GM12801 (cell line): ENCODE measurements around the gene GMEB2.

ENCODE experiments used
- TF ChIP-seq, protein P1 (sequence below): IDR thresholded peaks from one replicate; pipeline ENCODE4 v1.5.1; 2011; ENCODE audit warnings: control low read depth; ENCODE audit not compliant: insufficient read length; ENCODE audit errors: extremely low read depth

GMEB2 gene

GRCh38 chr20:63610581-63611435, 16.1 kb downstream of the GMEB2 start:
- TF ChIP-seq, protein P1, sequence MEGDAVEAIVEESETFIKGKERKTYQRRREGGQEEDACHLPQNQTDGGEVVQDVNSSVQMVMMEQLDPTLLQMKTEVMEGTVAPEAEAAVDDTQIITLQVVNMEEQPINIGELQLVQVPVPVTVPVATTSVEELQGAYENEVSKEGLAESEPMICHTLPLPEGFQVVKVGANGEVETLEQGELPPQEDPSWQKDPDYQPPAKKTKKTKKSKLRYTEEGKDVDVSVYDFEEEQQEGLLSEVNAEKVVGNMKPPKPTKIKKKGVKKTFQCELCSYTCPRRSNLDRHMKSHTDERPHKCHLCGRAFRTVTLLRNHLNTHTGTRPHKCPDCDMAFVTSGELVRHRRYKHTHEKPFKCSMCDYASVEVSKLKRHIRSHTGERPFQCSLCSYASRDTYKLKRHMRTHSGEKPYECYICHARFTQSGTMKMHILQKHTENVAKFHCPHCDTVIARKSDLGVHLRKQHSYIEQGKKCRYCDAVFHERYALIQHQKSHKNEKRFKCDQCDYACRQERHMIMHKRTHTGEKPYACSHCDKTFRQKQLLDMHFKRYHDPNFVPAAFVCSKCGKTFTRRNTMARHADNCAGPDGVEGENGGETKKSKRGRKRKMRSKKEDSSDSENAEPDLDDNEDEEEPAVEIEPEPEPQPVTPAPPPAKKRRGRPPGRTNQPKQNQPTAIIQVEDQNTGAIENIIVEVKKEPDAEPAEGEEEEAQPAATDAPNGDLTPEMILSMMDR = no peak

DNA sequence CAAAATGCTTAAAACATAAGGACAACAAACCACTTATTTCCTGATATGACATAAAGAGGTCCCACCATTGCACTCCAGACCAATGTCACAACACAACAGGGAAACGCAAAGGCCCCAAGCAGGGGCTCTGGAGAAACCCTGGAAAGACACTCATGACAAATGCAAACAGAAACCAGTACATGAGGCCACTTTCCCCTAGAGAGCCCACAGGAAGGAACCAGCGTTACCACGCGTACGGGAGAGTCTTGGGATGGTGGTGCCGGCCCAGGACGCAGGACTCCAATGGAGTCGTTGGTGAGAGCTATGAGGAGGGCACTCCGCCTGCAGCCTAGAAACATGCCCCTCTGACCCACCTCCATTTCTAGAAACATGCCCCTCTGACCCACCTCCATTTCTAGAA, 20.2 kb downstream of the GMEB2 start:
- TF ChIP-seq, protein P1 = no peak

GRCh38 chr20:63602321-63602720, 24.6 kb downstream of the GMEB2 start:
- TF ChIP-seq, protein P1 = no peak

GRCh38 chr20:63599396-63600050, 27.4 kb downstream of the GMEB2 start:
- TF ChIP-seq, protein P1 = no peak

DNA sequence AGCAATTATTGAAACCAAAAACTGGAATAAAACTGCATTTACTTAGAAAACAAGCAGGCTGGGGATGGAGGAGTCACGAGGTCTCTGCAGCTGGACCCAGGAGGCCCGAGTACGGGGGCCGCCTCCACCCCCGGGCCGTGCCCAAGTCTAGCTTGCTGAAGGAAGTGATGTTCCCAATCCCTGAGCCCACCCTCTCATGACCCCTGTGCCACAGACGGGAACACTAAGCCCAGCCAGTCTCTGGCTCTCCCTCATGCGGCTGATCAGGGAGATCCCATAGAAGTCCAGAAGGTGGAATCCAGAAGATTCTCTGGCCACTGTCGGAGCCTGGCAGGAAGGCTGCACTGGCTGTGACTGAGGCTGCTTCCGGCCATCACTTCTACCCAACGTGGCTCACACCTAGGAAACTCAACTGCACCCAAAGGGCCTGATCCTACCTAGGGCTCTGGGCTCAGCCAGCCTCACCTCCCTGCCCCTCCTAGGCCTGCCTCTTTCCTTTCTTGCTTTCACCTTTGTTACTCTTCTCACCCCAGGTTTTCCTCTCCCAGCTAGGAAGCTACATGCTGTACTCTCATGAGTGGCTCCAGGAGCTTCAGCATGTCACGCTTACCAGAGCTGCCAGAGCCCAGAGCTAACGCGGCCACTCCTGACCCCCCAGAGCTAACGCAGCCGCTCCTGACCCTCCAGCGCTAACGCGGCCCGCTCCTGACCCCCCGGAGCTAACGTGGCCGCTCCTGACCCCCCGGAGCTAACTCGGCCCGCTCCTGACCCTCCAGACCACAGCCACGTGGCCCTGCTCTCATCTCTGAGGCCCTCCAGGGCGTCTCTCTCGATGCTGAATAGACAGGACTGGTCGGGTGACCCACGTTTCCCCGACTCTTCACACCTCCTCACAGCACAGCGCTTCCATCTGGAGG, 28.2 kb downstream of the GMEB2 start:
- TF ChIP-seq, protein P1 = no peak

DNA sequence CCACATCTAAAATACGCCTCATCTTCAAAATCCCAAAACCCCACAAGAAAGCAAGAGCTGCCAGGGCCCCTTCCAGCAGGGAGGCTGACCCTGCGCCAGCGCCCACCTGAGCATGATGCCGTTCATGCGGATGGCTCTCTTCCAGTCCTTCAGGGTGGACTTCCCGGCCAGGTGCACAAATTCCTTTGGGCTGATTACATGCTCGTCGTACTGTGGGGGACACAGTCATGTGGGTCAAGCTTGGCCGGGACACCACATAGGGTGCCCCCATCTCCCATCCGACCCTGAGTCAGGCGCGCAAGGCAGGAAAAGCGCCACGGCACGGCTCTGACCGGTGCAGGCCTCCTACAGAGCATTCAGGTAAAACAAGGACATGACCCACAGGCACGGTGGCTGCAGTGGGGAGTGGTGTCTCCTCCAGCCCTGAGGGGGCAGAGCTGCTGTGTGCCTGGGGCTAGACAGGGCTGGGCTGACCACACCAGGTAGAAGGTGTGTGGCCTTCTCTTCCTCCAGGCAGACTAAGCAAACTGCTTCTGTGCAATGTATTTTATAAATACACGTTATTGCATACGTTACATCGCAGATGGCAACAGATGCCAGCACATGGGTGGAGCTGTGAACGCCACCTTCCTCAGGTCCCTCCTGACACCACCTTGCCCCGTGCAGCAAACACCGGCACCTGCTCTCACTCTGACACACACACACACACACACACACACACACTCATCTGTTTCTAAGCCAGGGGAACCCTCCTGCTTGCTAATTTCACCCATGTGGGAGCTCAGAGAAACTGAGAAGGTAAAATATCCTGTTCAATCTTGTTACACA, 29.0 kb downstream of the GMEB2 start:
- TF ChIP-seq, protein P1 = no peak
